SK-N-SH (cell line): ENCODE measurements around the gene MSL3B.
A peak's percentile ranks its signal among the peaks of the same experiment; 100 is the strongest.

ENCODE experiments used
- CTCF ChIA-PET: fragments of 300-600, 350-600 bp; formaldehyde crosslinking; extraction: SDS; loops from one replicate; lab custom pipeline; 2021; lab: Yijun Ruan, JAX
- POLR2A ChIA-PET: fragments of 350-600 bp; sonication (Branson Sonifier 250); formaldehyde crosslinking; extraction: SDS; loops from one replicate; lab custom pipeline; 2020; ENCODE audit warnings: antibody characterized with exemption, inconsistent platforms; lab: Yijun Ruan, JAX
- DNase-seq: peaks from one replicate; pipeline ENCODE4 v3.0.0; 2012
- H2AFZ ChIP-seq: fragments of 200-600 bp; sonication (generic); 2 replicates; pipeline ENCODE4 v1.8.1; 2016; ENCODE audit warnings: antibody characterized with exemption, mild to moderate bottlenecking, low read depth
- H3F3A ChIP-seq: fragments of 200-600 bp; sonication (generic); replicated peaks from 2 replicates; pipeline ENCODE3; 2016; ENCODE audit warnings: antibody characterized with exemption, mild to moderate bottlenecking; ENCODE audit not compliant: insufficient read depth
- H3K27ac ChIP-seq, 2 experiments: fragments of 200-500 bp in 1 of 2; fragments of 200-600 bp in 1 of 2; sonication (Bioruptor generic) in 1 of 2; sonication (generic), shearing (Covaris generic) in 1 of 2; 2 replicates each; pipeline versions ENCODE4 v1.5.1 to v1.6.1; 2014 to 2016; ENCODE audit warnings: low read depth in 2 of 2, inconsistent platforms in 1 of 2, low read length in 1 of 2, mild to moderate bottlenecking in 1 of 2, mixed read lengths in 1 of 2
- H3K27me3 ChIP-seq: fragments of 200-600 bp; sonication (generic), shearing (Covaris generic); 2 replicates; pipeline ENCODE4 v1.6.1; 2016; ENCODE audit warnings: mixed run types; ENCODE audit not compliant: insufficient read depth
- H3K36me3 ChIP-seq, 2 experiments: fragments of 200-500 bp in 1 of 2; fragments of 200-600 bp in 1 of 2; sonication (Bioruptor generic) in 1 of 2; sonication (generic) in 1 of 2; replicated peaks in 1 of 2; 2 replicates each; pipeline versions ENCODE3 to v1.5.1; 2014 to 2016; ENCODE audit warnings: low read length in 1 of 2, mild to moderate bottlenecking in 1 of 2; ENCODE audit not compliant: insufficient read depth in 2 of 2, control insufficient read depth in 1 of 2
- H3K4me1 ChIP-seq, 2 experiments: fragments of 200-500 bp in 1 of 2; fragments of 200-600 bp in 1 of 2; sonication (Bioruptor generic) in 1 of 2; sonication (generic), shearing (Covaris generic) in 1 of 2; 2 replicates each; pipeline versions ENCODE4 v1.5.1 to v1.6.1; 2014 to 2016; ENCODE audit warnings: low read depth in 1 of 2, low read length in 1 of 2, mixed run types in 1 of 2; ENCODE audit not compliant: insufficient read depth in 2 of 2, control insufficient read depth in 1 of 2
- H3K4me2 ChIP-seq: fragments of 200-600 bp; sonication (generic), shearing (Covaris generic); 2 replicates; pipeline ENCODE4 v1.6.1; 2017; ENCODE audit warnings: mixed run types
- H3K4me3 ChIP-seq, 2 experiments: fragments of 200-500 bp in 1 of 2; fragments of 200-600 bp in 1 of 2; sonication (Bioruptor generic) in 1 of 2; sonication (generic), shearing (Covaris generic) in 1 of 2; 2 replicates each; pipeline versions ENCODE4 v1.5.1 to v1.8.1; 2014 to 2016; ENCODE audit warnings: low read depth in 2 of 2, inconsistent platforms in 1 of 2, low read length in 1 of 2, mild to moderate bottlenecking in 1 of 2, mixed read lengths in 1 of 2, moderate library complexity in 1 of 2
- H3K79me2 ChIP-seq: fragments of 200-600 bp; sonication (generic); 2 replicates; pipeline ENCODE4 v1.8.1; 2017; ENCODE audit warnings: mild to moderate bottlenecking; ENCODE audit not compliant: insufficient read depth
- H3K9ac ChIP-seq: fragments of 200-600 bp; sonication (generic); 2 replicates; pipeline ENCODE4 v1.6.1; 2017; ENCODE audit warnings: mixed run types
- H3K9me2 ChIP-seq: fragments of 200-600 bp; sonication (generic); 2 replicates; pipeline ENCODE4 v1.6.1; 2017; ENCODE audit warnings: mixed run types
- H3K9me3 ChIP-seq: fragments of 200-600 bp; sonication (generic); 2 replicates; pipeline ENCODE4 v1.6.1; 2017; ENCODE audit warnings: mixed run types, mild to moderate bottlenecking, moderate library complexity
- H4K20me1 ChIP-seq: fragments of 200-600 bp; sonication (generic); 2 replicates; pipeline ENCODE4 v1.6.1; 2017; ENCODE audit warnings: mild to moderate bottlenecking, mixed run types; ENCODE audit not compliant: insufficient read depth
- RAD21 ChIP-seq: IDR thresholded peaks from 2 replicates; pipeline ENCODE4 v1.6.1; 2012; ENCODE audit warnings: mild to moderate bottlenecking, low read length
- SMC3 ChIP-seq: IDR thresholded peaks from 2 replicates; pipeline ENCODE4 v1.6.1; 2012; ENCODE audit warnings: low read depth, low read length, improper control_type of control experiment
- TEAD4 ChIP-seq: IDR thresholded peaks from 2 replicates; pipeline ENCODE4 v1.4.0; 2012; ENCODE audit warnings: mild to moderate bottlenecking, borderline replicate concordance; ENCODE audit not compliant: insufficient read depth
- WGBS: methylation state at CpG from one replicate; pipeline ENCODE4 v1.1.6; 2017; ENCODE audit warnings: low lambda C conversion rate; 5-methylcytosine and 5-hydroxymethylcytosine counted together
- TF ChIP-seq, protein P1 (sequence below): fragments of 200-600 bp; sonication (generic); IDR thresholded peaks from 2 replicates; pipeline ENCODE4 v1.6.1; 2017; ENCODE audit warnings: antibody characterized with exemption, mild to moderate bottlenecking, moderate library complexity
- TF ChIP-seq, protein P2 (sequence below): IDR thresholded peaks from 2 replicates; pipeline ENCODE4 v1.6.1; 2012; ENCODE audit warnings: mild to moderate bottlenecking, low read depth, low read length, moderate library complexity
- TF ChIP-seq, protein P3 (sequence below): IDR thresholded peaks from 2 replicates; pipeline ENCODE4 v1.4.0; 2012; ENCODE audit warnings: low read depth, borderline replicate concordance

Gene MSL3B

GRCh38 chr2:233915128-233915527 lies 46.9 kb upstream of the MSL3B start:
- WGBS, result 32% methylated on average over 2 of the region's 2 CpGs
- Histone ChIP-seq H3K4me1 (peaks cover 0 to 3% of the 10 kb centered on the region in 2 experiments; a peak in 1 of 4 replicates), H3K9me2 (no peaks in the 10 kb centered on the region), H3K36me3 (no peaks in the 10 kb centered on the region), H2AFZ (no peak overlapping the region), H3K9me3 (no peaks in the 10 kb centered on the region), H3K4me3 (no peak overlapping the region), H3K27me3 (peaks cover 4% of the 10 kb centered on the region; the same call in 1 of the 2 replicates), H3F3A (no peaks in the 10 kb centered on the region), H3K27ac (no peak overlapping the region), H4K20me1 (no peaks in the 10 kb centered on the region), H3K4me2 (no peak overlapping the region), H3K79me2 (no peaks in the 10 kb centered on the region), H3K9ac (no peak overlapping the region)
- POLR2A ChIA-PET, result no interaction called here
- TF ChIP-seq RAD21, result peak; percentile 62
- TF ChIP-seq TEAD4, result no peak
- peak; percentile 43; the same call in 1 of the 2 replicates for TF ChIP-seq SMC3
- TF ChIP-seq, protein P1, sequence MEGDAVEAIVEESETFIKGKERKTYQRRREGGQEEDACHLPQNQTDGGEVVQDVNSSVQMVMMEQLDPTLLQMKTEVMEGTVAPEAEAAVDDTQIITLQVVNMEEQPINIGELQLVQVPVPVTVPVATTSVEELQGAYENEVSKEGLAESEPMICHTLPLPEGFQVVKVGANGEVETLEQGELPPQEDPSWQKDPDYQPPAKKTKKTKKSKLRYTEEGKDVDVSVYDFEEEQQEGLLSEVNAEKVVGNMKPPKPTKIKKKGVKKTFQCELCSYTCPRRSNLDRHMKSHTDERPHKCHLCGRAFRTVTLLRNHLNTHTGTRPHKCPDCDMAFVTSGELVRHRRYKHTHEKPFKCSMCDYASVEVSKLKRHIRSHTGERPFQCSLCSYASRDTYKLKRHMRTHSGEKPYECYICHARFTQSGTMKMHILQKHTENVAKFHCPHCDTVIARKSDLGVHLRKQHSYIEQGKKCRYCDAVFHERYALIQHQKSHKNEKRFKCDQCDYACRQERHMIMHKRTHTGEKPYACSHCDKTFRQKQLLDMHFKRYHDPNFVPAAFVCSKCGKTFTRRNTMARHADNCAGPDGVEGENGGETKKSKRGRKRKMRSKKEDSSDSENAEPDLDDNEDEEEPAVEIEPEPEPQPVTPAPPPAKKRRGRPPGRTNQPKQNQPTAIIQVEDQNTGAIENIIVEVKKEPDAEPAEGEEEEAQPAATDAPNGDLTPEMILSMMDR, result peak; percentile 46
- TF ChIP-seq, protein P2, sequence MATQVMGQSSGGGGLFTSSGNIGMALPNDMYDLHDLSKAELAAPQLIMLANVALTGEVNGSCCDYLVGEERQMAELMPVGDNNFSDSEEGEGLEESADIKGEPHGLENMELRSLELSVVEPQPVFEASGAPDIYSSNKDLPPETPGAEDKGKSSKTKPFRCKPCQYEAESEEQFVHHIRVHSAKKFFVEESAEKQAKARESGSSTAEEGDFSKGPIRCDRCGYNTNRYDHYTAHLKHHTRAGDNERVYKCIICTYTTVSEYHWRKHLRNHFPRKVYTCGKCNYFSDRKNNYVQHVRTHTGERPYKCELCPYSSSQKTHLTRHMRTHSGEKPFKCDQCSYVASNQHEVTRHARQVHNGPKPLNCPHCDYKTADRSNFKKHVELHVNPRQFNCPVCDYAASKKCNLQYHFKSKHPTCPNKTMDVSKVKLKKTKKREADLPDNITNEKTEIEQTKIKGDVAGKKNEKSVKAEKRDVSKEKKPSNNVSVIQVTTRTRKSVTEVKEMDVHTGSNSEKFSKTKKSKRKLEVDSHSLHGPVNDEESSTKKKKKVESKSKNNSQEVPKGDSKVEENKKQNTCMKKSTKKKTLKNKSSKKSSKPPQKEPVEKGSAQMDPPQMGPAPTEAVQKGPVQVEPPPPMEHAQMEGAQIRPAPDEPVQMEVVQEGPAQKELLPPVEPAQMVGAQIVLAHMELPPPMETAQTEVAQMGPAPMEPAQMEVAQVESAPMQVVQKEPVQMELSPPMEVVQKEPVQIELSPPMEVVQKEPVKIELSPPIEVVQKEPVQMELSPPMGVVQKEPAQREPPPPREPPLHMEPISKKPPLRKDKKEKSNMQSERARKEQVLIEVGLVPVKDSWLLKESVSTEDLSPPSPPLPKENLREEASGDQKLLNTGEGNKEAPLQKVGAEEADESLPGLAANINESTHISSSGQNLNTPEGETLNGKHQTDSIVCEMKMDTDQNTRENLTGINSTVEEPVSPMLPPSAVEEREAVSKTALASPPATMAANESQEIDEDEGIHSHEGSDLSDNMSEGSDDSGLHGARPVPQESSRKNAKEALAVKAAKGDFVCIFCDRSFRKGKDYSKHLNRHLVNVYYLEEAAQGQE, result no peak
- CTCF ChIA-PET, result interaction anchor here (0.7 to 2.3 kb wide), 8 partner anchors 10 to 76 kb away, joined by 3 to 8 read pairs (median 3); no protein-coding TSS in a partner anchor
- peak; percentile 32 for DNase-seq

- H3K36me3 ChIP-seq, result no peaks in the 10 kb centered on the region
- no peaks in the 10 kb centered on the region for H4K20me1 ChIP-seq
- POLR2A ChIA-PET, result no interaction called here
- H3K9ac ChIP-seq, result no peak overlapping the region
- CTCF ChIA-PET, result interaction anchor here (1.1 to 1.7 kb wide), 3 partner anchors 14 to 17 kb away, joined by 3 to 6 read pairs (median 3); no protein-coding TSS in a partner anchor
- no peak overlapping the region for H3K4me2 ChIP-seq
- no peaks in the 10 kb centered on the region for H3K79me2 ChIP-seq
- H3F3A ChIP-seq, result no peaks in the 10 kb centered on the region
- no peak overlapping the region for H3K27ac ChIP-seq
- no peaks in the 10 kb centered on the region for H3K9me2 ChIP-seq
- DNase-seq, result no peak
- TF ChIP-seq, protein P3, sequence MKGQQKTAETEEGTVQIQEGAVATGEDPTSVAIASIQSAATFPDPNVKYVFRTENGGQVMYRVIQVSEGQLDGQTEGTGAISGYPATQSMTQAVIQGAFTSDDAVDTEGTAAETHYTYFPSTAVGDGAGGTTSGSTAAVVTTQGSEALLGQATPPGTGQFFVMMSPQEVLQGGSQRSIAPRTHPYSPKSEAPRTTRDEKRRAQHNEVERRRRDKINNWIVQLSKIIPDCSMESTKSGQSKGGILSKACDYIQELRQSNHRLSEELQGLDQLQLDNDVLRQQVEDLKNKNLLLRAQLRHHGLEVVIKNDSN, result no peak
- TF ChIP-seq, protein P2, result peak; percentile 96
- TF ChIP-seq, all 33 proteins: peak for 1
- no peaks in the 10 kb centered on the region; the same call in 1 of the 2 replicates for H3K27me3 ChIP-seq
- no peaks in the 10 kb centered on the region for H3K4me1 ChIP-seq
- H3K4me3 ChIP-seq, result no peak overlapping the region
- 61% methylated on average over 9 of the region's 9 CpGs for WGBS
- H2AFZ ChIP-seq, result no peak overlapping the region
- H3K9me3 ChIP-seq, result no peaks in the 10 kb centered on the region
These were observed 44.7 kb upstream of the MSL3B start for GRCh38 chr2:233912691-233913423.
